ENCODE results near the gene UNC5CL.

Gene UNC5CL

GRCh38 chr6:40982917-40983316 is 56.1 kb downstream of the UNC5CL start:
- Histone ChIP-seq H3K27ac (replicated peaks; ENCODE audit: low read length) (no peak overlapping the region), H2BK5ac (ENCODE audit: low read length) (no peak overlapping the region), H3K4me1 (ENCODE audit: control insufficient read depth in 2 of 2, insufficient read depth in 1 of 2, low read depth in 1 of 2, low read length in 2 of 2) (peaks cover 0 to 2% of the 10 kb centered on the region in 2 donors), H3K9me3 (replicated peaks in 1 of 2; ENCODE audit: control insufficient read depth in 2 of 2, insufficient read depth in 1 of 2, low read depth in 1 of 2, low read length in 2 of 2) (peaks cover 0 to 10% of the 10 kb centered on the region in 2 donors), H4K8ac (ENCODE audit: low read depth, low read length) (no peak overlapping the region), H3K79me1 (ENCODE audit: low read depth, low read length) (no peaks in the 10 kb centered on the region), H2BK120ac (ENCODE audit: low read depth, low read length) (no peak overlapping the region), H2AK5ac (ENCODE audit: low read depth, low read length) (no peak overlapping the region), H2BK15ac (ENCODE audit: low read length) (no peak overlapping the region), H3K27me3 (ENCODE audit: control insufficient read depth in 3 of 3, insufficient read depth in 3 of 3, low read depth in 1 of 3, low read length in 3 of 3) (no peaks in the 10 kb centered on the region), H3K23ac (ENCODE audit: low read depth, low read length, poor library complexity) (no peak overlapping the region), H3K18ac (ENCODE audit: low read length) (no peak overlapping the region), H3K14ac (ENCODE audit: low read length) (no peak overlapping the region), H2BK12ac (ENCODE audit: low read length) (no peak overlapping the region), H2AFZ (ENCODE audit: low read length) (no peak overlapping the region), H3K4me2 (ENCODE audit: insufficient read depth, low read length, poor library complexity, severe bottlenecking) (no peak overlapping the region), H4K91ac (ENCODE audit: low read depth, low read length, poor library complexity) (no peak overlapping the region), H3K9ac (ENCODE audit: low read depth, low read length, poor library complexity) (no peak overlapping the region), H3K36me3 (replicated peaks in 1 of 2; ENCODE audit: control insufficient read depth in 2 of 2, insufficient read depth in 2 of 2, low read length in 2 of 2) (no peaks in the 10 kb centered on the region), H3K4ac (ENCODE audit: low read length) (no peak overlapping the region), H3K4me3 (ENCODE audit: low read length in 2 of 2) (no peak overlapping the region)
- no peak for DNase-seq (ENCODE audit: low spot score)
- WGBS, 2 donors (ENCODE audit: extremely low coverage in 2 of 2, insufficient read length in 2 of 2, insufficient replicate concordance in 1 of 2), result no CpG with 5 or more reads among the region's 1 CpG

GRCh38 chr6:40978687-40979289 is 60.2 kb downstream of the UNC5CL start:
- Histone ChIP-seq H2BK5ac (ENCODE audit: low read length) (no peak overlapping the region), H3K14ac (ENCODE audit: low read length) (peak overlapping the region; percentile 60), H3K9me3 (replicated peaks in 1 of 2; ENCODE audit: control insufficient read depth in 2 of 2, insufficient read depth in 1 of 2, low read depth in 1 of 2, low read length in 2 of 2) (peaks cover 0 to 13% of the 10 kb centered on the region in 2 donors), H2AFZ (ENCODE audit: low read length) (no peak overlapping the region), H3K27me3 (ENCODE audit: control insufficient read depth in 3 of 3, insufficient read depth in 3 of 3, low read depth in 1 of 3, low read length in 3 of 3) (no peaks in the 10 kb centered on the region), H3K4me2 (ENCODE audit: insufficient read depth, low read length, poor library complexity, severe bottlenecking) (no peak overlapping the region), H2BK120ac (ENCODE audit: low read depth, low read length) (no peak overlapping the region), H2BK15ac (ENCODE audit: low read length) (no peak overlapping the region), H3K23ac (ENCODE audit: low read depth, low read length, poor library complexity) (no peak overlapping the region), H3K9ac (ENCODE audit: low read depth, low read length, poor library complexity) (peak overlapping the region; percentile 75), H3K4ac (ENCODE audit: low read length) (no peak overlapping the region), H3K36me3 (replicated peaks in 1 of 2; ENCODE audit: control insufficient read depth in 2 of 2, insufficient read depth in 2 of 2, low read length in 2 of 2) (no peaks in the 10 kb centered on the region), H3K18ac (ENCODE audit: low read length) (peak overlapping the region; percentile 54), H3K79me1 (ENCODE audit: low read depth, low read length) (no peaks in the 10 kb centered on the region), H3K4me3 (ENCODE audit: low read length in 2 of 2) (peak overlapping the region in 1 of 2 donors; percentile 34), H4K91ac (ENCODE audit: low read depth, low read length, poor library complexity) (no peak overlapping the region), H3K27ac (replicated peaks; ENCODE audit: low read length) (no peak overlapping the region), H3K4me1 (ENCODE audit: control insufficient read depth in 2 of 2, insufficient read depth in 1 of 2, low read depth in 1 of 2, low read length in 2 of 2) (peaks cover 0 to 2% of the 10 kb centered on the region in 2 donors), H4K8ac (ENCODE audit: low read depth, low read length) (peak overlapping the region; percentile 97), H2BK12ac (ENCODE audit: low read length) (no peak overlapping the region), H2AK5ac (ENCODE audit: low read depth, low read length) (peak overlapping the region; percentile 49)
- no peak for DNase-seq (ENCODE audit: low spot score)
- WGBS, 2 donors (ENCODE audit: extremely low coverage in 2 of 2, insufficient read length in 2 of 2, insufficient replicate concordance in 1 of 2), result no CpG with 5 or more reads among the region's 2 CpGs

GRCh38 chr6:40977695-40978094 is 61.3 kb downstream of the UNC5CL start:
- H3K27ac ChIP-seq (replicated peaks; ENCODE audit: low read length), result no peak overlapping the region
- H4K91ac ChIP-seq (ENCODE audit: low read depth, low read length, poor library complexity), result no peak overlapping the region
- H2AFZ ChIP-seq (ENCODE audit: low read length), result no peak overlapping the region
- no peak overlapping the region for H3K18ac ChIP-seq (ENCODE audit: low read length)
- H2BK12ac ChIP-seq (ENCODE audit: low read length), result no peak overlapping the region
- no peak overlapping the region for H3K4ac ChIP-seq (ENCODE audit: low read length)
- H3K4me1 ChIP-seq (ENCODE audit: control insufficient read depth in 2 of 2, insufficient read depth in 1 of 2, low read depth in 1 of 2, low read length in 2 of 2), result no peaks in the 10 kb centered on the region
- no peak overlapping the region for H4K8ac ChIP-seq (ENCODE audit: low read depth, low read length)
- H3K27me3 ChIP-seq (ENCODE audit: control insufficient read depth in 3 of 3, insufficient read depth in 3 of 3, low read depth in 1 of 3, low read length in 3 of 3), result no peaks in the 10 kb centered on the region
- H2BK5ac ChIP-seq (ENCODE audit: low read length), result no peak overlapping the region
- no CpG with 5 or more reads among the region's 2 CpGs for WGBS, 2 donors (ENCODE audit: extremely low coverage in 2 of 2, insufficient read length in 2 of 2, insufficient replicate concordance in 1 of 2)
- no peak overlapping the region for H3K23ac ChIP-seq (ENCODE audit: low read depth, low read length, poor library complexity)
- no peak overlapping the region for H2BK120ac ChIP-seq (ENCODE audit: low read depth, low read length)
- no peak overlapping the region for H3K4me2 ChIP-seq (ENCODE audit: insufficient read depth, low read length, poor library complexity, severe bottlenecking)
- H2AK5ac ChIP-seq (ENCODE audit: low read depth, low read length), result no peak overlapping the region
- no peak overlapping the region for H3K9ac ChIP-seq (ENCODE audit: low read depth, low read length, poor library complexity)
- peaks cover 0 to 13% of the 10 kb centered on the region in 2 donors for H3K9me3 ChIP-seq (replicated peaks in 1 of 2; ENCODE audit: control insufficient read depth in 2 of 2, insufficient read depth in 1 of 2, low read depth in 1 of 2, low read length in 2 of 2)
- no peaks in the 10 kb centered on the region for H3K36me3 ChIP-seq (replicated peaks in 1 of 2; ENCODE audit: control insufficient read depth in 2 of 2, insufficient read depth in 2 of 2, low read length in 2 of 2)
- H3K79me1 ChIP-seq (ENCODE audit: low read depth, low read length), result no peaks in the 10 kb centered on the region
- H3K4me3 ChIP-seq (ENCODE audit: low read length in 2 of 2), result no peak overlapping the region
- no peak for DNase-seq (ENCODE audit: low spot score)
- H2BK15ac ChIP-seq (ENCODE audit: low read length), result no peak overlapping the region
- H3K14ac ChIP-seq (ENCODE audit: low read length), result no peak overlapping the region

- no peak overlapping the region for H3K4me3 ChIP-seq (ENCODE audit: low read length in 2 of 2)
- no peak overlapping the region for H3K14ac ChIP-seq (ENCODE audit: low read length)
- H2BK5ac ChIP-seq (ENCODE audit: low read length), result no peak overlapping the region
- H2BK120ac ChIP-seq (ENCODE audit: low read depth, low read length), result no peak overlapping the region
- no peak overlapping the region for H4K8ac ChIP-seq (ENCODE audit: low read depth, low read length)
- H3K36me3 ChIP-seq (replicated peaks in 1 of 2; ENCODE audit: control insufficient read depth in 2 of 2, insufficient read depth in 2 of 2, low read length in 2 of 2), result no peaks in the 10 kb centered on the region
- no peak overlapping the region for H4K91ac ChIP-seq (ENCODE audit: low read depth, low read length, poor library complexity)
- no peak overlapping the region for H2AFZ ChIP-seq (ENCODE audit: low read length)
- no peaks in the 10 kb centered on the region for H3K27me3 ChIP-seq (ENCODE audit: control insufficient read depth in 3 of 3, insufficient read depth in 3 of 3, low read depth in 1 of 3, low read length in 3 of 3)
- H2AK5ac ChIP-seq (ENCODE audit: low read depth, low read length), result no peak overlapping the region
- H3K27ac ChIP-seq (replicated peaks; ENCODE audit: low read length), result no peak overlapping the region
- no peak overlapping the region for H3K4ac ChIP-seq (ENCODE audit: low read length)
- no peak for DNase-seq (ENCODE audit: low spot score)
- H3K23ac ChIP-seq (ENCODE audit: low read depth, low read length, poor library complexity), result no peak overlapping the region
- H3K9ac ChIP-seq (ENCODE audit: low read depth, low read length, poor library complexity), result no peak overlapping the region
- no peak overlapping the region for H2BK12ac ChIP-seq (ENCODE audit: low read length)
- no peaks in the 10 kb centered on the region for H3K79me1 ChIP-seq (ENCODE audit: low read depth, low read length)
- no peaks in the 10 kb centered on the region for H3K4me1 ChIP-seq (ENCODE audit: control insufficient read depth in 2 of 2, insufficient read depth in 1 of 2, low read depth in 1 of 2, low read length in 2 of 2)
- no CpG with 5 or more reads among the region's 4 CpGs for WGBS, 2 donors (ENCODE audit: extremely low coverage in 2 of 2, insufficient read length in 2 of 2, insufficient replicate concordance in 1 of 2)
- H3K9me3 ChIP-seq (replicated peaks in 1 of 2; ENCODE audit: control insufficient read depth in 2 of 2, insufficient read depth in 1 of 2, low read depth in 1 of 2, low read length in 2 of 2), result peaks cover 0 to 13% of the 10 kb centered on the region in 2 donors
- no peak overlapping the region for H3K4me2 ChIP-seq (ENCODE audit: insufficient read depth, low read length, poor library complexity, severe bottlenecking)
- H2BK15ac ChIP-seq (ENCODE audit: low read length), result no peak overlapping the region
- H3K18ac ChIP-seq (ENCODE audit: low read length), result no peak overlapping the region
These were observed 61.9 kb downstream of the UNC5CL start for GRCh38 chr6:40977085-40977484.
